ENCODE results near the gene PRKCA.

Gene PRKCA

DNA sequence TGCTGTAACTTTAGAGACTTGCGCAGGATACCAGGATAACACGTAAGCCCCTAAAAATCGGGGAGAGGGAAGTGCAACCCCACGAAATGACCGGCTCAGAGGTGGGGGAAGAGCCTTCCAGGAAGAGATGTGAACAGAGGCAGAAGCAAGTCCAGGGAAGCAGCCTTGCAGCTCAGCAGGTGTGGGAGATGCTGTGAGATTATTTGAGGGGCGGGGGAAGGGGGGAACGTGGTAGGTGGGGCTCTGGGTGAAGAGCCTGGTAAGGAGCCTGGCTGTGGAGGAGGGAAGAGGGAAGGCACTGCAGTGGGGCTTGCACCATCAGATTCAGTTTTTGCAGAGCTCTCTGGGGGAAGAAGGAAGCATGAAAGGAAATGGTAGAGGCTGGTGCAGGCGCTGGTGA, 437.1 kb downstream of the PRKCA start:
- H2AK5ac ChIP-seq (ENCODE audit: low read depth, low read length): no peak overlapping the region
- peaks cover 0 to 6% of the 10 kb centered on the region in 2 donors for H3K36me3 ChIP-seq (replicated peaks in 1 of 2; ENCODE audit: control insufficient read depth in 2 of 2, insufficient read depth in 2 of 2, low read length in 2 of 2)
- no peak overlapping the region for H3K4me2 ChIP-seq (ENCODE audit: insufficient read depth, low read length, poor library complexity, severe bottlenecking)
- H2BK120ac ChIP-seq (ENCODE audit: low read depth, low read length): no peak overlapping the region
- no CpG with 5 or more reads among the region's 8 CpGs for WGBS, 2 donors (ENCODE audit: extremely low coverage in 2 of 2, insufficient read length in 2 of 2, insufficient replicate concordance in 1 of 2)
- no peak overlapping the region for H4K91ac ChIP-seq (ENCODE audit: low read depth, low read length, poor library complexity)
- no peak overlapping the region for H3K14ac ChIP-seq (ENCODE audit: low read length)
- no peak overlapping the region for H3K18ac ChIP-seq (ENCODE audit: low read length)
- H4K8ac ChIP-seq (ENCODE audit: low read depth, low read length): no peak overlapping the region
- peaks cover 0 to 1% of the 10 kb centered on the region in 2 donors for H3K4me1 ChIP-seq (ENCODE audit: control insufficient read depth in 2 of 2, insufficient read depth in 1 of 2, low read depth in 1 of 2, low read length in 2 of 2)
- H3K9ac ChIP-seq (ENCODE audit: low read depth, low read length, poor library complexity): no peak overlapping the region
- H3K79me1 ChIP-seq (ENCODE audit: low read depth, low read length): peaks cover 2% of the 10 kb centered on the region
- H3K27ac ChIP-seq (replicated peaks; ENCODE audit: low read length): no peak overlapping the region
- no peak overlapping the region for H2BK5ac ChIP-seq (ENCODE audit: low read length)
- H3K4ac ChIP-seq (ENCODE audit: low read length): no peak overlapping the region
- H2BK12ac ChIP-seq (ENCODE audit: low read length): no peak overlapping the region
- no peaks in the 10 kb centered on the region for H3K27me3 ChIP-seq (ENCODE audit: control insufficient read depth in 3 of 3, insufficient read depth in 3 of 3, low read depth in 1 of 3, low read length in 3 of 3)
- no peak overlapping the region for H2BK15ac ChIP-seq (ENCODE audit: low read length)
- H2AFZ ChIP-seq (ENCODE audit: low read length): no peak overlapping the region
- H3K23ac ChIP-seq (ENCODE audit: low read depth, low read length, poor library complexity): no peak overlapping the region
- H3K4me3 ChIP-seq (ENCODE audit: low read length in 2 of 2): no peak overlapping the region
- H3K9me3 ChIP-seq (replicated peaks in 1 of 2; ENCODE audit: control insufficient read depth in 2 of 2, insufficient read depth in 1 of 2, low read depth in 1 of 2, low read length in 2 of 2): no peaks in the 10 kb centered on the region
- no peak for DNase-seq (ENCODE audit: low spot score)

DNA sequence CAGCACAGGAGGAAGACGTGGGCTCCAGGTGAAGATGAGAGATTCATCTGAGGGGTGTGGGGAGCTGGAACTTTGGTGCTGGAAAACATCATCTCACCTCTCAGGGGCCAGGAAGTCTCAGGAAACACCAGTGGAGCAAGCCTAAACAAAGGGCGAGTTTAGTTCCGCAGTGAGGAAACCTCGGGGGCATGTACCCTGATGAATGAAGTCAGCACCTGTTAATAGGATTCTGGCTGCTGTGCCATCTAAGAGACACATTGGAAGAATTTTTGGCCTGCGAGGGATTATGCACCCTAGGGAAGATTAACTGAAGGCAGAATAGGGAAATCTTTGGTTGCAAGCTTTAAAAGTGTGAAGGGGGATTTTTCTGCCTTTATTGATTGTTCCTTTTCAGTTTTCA, 437.8 kb downstream of the PRKCA start:
- Histone ChIP-seq H4K91ac (ENCODE audit: low read depth, low read length, poor library complexity) (no peak overlapping the region), H2AK5ac (ENCODE audit: low read depth, low read length) (no peak overlapping the region), H2BK12ac (ENCODE audit: low read length) (no peak overlapping the region), H3K4me2 (ENCODE audit: insufficient read depth, low read length, poor library complexity, severe bottlenecking) (no peak overlapping the region), H2BK15ac (ENCODE audit: low read length) (no peak overlapping the region), H3K4me3 (ENCODE audit: low read length in 2 of 2) (no peak overlapping the region), H3K14ac (ENCODE audit: low read length) (no peak overlapping the region), H2BK120ac (ENCODE audit: low read depth, low read length) (no peak overlapping the region), H3K18ac (ENCODE audit: low read length) (no peak overlapping the region), H2BK5ac (ENCODE audit: low read length) (no peak overlapping the region), H3K9me3 (replicated peaks in 1 of 2; ENCODE audit: control insufficient read depth in 2 of 2, insufficient read depth in 1 of 2, low read depth in 1 of 2, low read length in 2 of 2) (no peaks in the 10 kb centered on the region), H3K23ac (ENCODE audit: low read depth, low read length, poor library complexity) (no peak overlapping the region), H3K27ac (replicated peaks; ENCODE audit: low read length) (no peak overlapping the region), H3K4me1 (ENCODE audit: control insufficient read depth in 2 of 2, insufficient read depth in 1 of 2, low read depth in 1 of 2, low read length in 2 of 2) (no peaks in the 10 kb centered on the region), H3K79me1 (ENCODE audit: low read depth, low read length) (peaks cover 2% of the 10 kb centered on the region), H3K9ac (ENCODE audit: low read depth, low read length, poor library complexity) (no peak overlapping the region), H3K36me3 (replicated peaks in 1 of 2; ENCODE audit: control insufficient read depth in 2 of 2, insufficient read depth in 2 of 2, low read length in 2 of 2) (peaks cover 0 to 6% of the 10 kb centered on the region in 2 donors), H3K4ac (ENCODE audit: low read length) (no peak overlapping the region), H3K27me3 (ENCODE audit: control insufficient read depth in 3 of 3, insufficient read depth in 3 of 3, low read depth in 1 of 3, low read length in 3 of 3) (no peaks in the 10 kb centered on the region), H4K8ac (ENCODE audit: low read depth, low read length) (no peak overlapping the region), H2AFZ (ENCODE audit: low read length) (no peak overlapping the region)
- no peak for DNase-seq (ENCODE audit: low spot score)
- WGBS, 2 donors (ENCODE audit: extremely low coverage in 2 of 2, insufficient read length in 2 of 2, insufficient replicate concordance in 1 of 2): no CpG with 5 or more reads among the region's 5 CpGs

DNA sequence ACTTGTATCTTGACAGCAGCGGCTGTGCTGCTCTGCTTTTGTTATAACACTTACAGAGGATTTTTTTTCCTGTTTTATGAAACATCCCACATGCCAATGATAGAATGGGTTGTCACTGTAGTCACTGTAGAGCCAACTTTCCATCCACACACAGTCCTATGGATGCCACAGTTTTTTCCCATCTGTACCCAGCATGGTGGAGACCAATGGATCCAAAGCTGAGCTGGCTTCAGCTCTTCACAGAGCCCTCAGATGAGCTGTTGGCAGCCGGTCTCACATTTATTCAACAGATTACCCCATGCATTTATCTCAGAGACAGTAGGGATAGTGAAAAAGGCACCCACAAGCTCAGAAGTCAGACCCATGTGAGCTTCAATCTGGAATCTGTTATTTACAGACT, 441.1 kb downstream of the PRKCA start:
- Histone ChIP-seq H3K4me2 (ENCODE audit: insufficient read depth, low read length, poor library complexity, severe bottlenecking) (no peak overlapping the region), H3K9ac (ENCODE audit: low read depth, low read length, poor library complexity) (no peak overlapping the region), H3K79me1 (ENCODE audit: low read depth, low read length) (no peaks in the 10 kb centered on the region), H3K27ac (replicated peaks; ENCODE audit: low read length) (no peak overlapping the region), H2AFZ (ENCODE audit: low read length) (no peak overlapping the region), H3K4me1 (ENCODE audit: control insufficient read depth in 2 of 2, insufficient read depth in 1 of 2, low read depth in 1 of 2, low read length in 2 of 2) (peaks cover 0 to 2% of the 10 kb centered on the region in 2 donors), H3K18ac (ENCODE audit: low read length) (no peak overlapping the region), H3K23ac (ENCODE audit: low read depth, low read length, poor library complexity) (no peak overlapping the region), H3K4ac (ENCODE audit: low read length) (no peak overlapping the region), H2AK5ac (ENCODE audit: low read depth, low read length) (no peak overlapping the region), H3K14ac (ENCODE audit: low read length) (no peak overlapping the region), H3K36me3 (replicated peaks in 1 of 2; ENCODE audit: control insufficient read depth in 2 of 2, insufficient read depth in 2 of 2, low read length in 2 of 2) (no peaks in the 10 kb centered on the region), H3K4me3 (ENCODE audit: low read length in 2 of 2) (no peak overlapping the region), H4K8ac (ENCODE audit: low read depth, low read length) (no peak overlapping the region), H3K27me3 (ENCODE audit: control insufficient read depth in 3 of 3, insufficient read depth in 3 of 3, low read depth in 1 of 3, low read length in 3 of 3) (peaks cover 0 to 2% (median 0%) of the 10 kb centered on the region in 3 experiments), H3K9me3 (replicated peaks in 1 of 2; ENCODE audit: control insufficient read depth in 2 of 2, insufficient read depth in 1 of 2, low read depth in 1 of 2, low read length in 2 of 2) (no peaks in the 10 kb centered on the region), H4K91ac (ENCODE audit: low read depth, low read length, poor library complexity) (no peak overlapping the region), H2BK12ac (ENCODE audit: low read length) (no peak overlapping the region), H2BK120ac (ENCODE audit: low read depth, low read length) (no peak overlapping the region), H2BK15ac (ENCODE audit: low read length) (no peak overlapping the region), H2BK5ac (ENCODE audit: low read length) (no peak overlapping the region)
- WGBS, 2 donors (ENCODE audit: extremely low coverage in 2 of 2, insufficient read length in 2 of 2, insufficient replicate concordance in 1 of 2): no CpG with 5 or more reads among the region's 2 CpGs
- no peak for DNase-seq (ENCODE audit: low spot score)

DNA sequence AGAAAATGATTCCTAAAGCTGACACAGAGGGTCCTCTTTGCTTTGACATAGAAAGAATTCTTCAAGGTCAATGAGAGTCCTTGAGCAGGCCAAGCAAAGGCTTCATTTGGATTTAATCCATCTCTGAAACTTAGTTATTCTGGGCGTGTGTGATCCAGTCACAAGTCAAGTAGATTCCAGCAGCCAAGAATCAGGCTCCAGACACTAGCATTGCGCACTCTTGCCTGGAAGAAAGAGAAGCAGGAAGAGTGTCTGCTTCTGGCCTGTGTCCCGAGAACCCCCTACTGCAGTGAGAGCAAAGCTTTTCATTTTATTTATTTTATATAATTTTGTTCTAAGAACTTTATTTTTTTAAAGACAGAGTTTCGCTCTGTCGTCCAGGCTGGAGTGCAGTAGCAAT, 444.3 kb downstream of the PRKCA start:
- no peaks in the 10 kb centered on the region for H3K36me3 ChIP-seq (replicated peaks in 1 of 2; ENCODE audit: control insufficient read depth in 2 of 2, insufficient read depth in 2 of 2, low read length in 2 of 2)
- H3K9me3 ChIP-seq (replicated peaks in 1 of 2; ENCODE audit: control insufficient read depth in 2 of 2, insufficient read depth in 1 of 2, low read depth in 1 of 2, low read length in 2 of 2): no peaks in the 10 kb centered on the region
- H3K27ac ChIP-seq (replicated peaks; ENCODE audit: low read length): no peak overlapping the region
- no peak overlapping the region for H2BK120ac ChIP-seq (ENCODE audit: low read depth, low read length)
- H3K27me3 ChIP-seq (ENCODE audit: control insufficient read depth in 3 of 3, insufficient read depth in 3 of 3, low read depth in 1 of 3, low read length in 3 of 3): peaks cover 0 to 2% (median 0%) of the 10 kb centered on the region in 3 experiments
- no peak overlapping the region for H3K23ac ChIP-seq (ENCODE audit: low read depth, low read length, poor library complexity)
- no peak overlapping the region for H3K18ac ChIP-seq (ENCODE audit: low read length)
- H3K9ac ChIP-seq (ENCODE audit: low read depth, low read length, poor library complexity): no peak overlapping the region
- H2AK5ac ChIP-seq (ENCODE audit: low read depth, low read length): no peak overlapping the region
- no peak overlapping the region for H2AFZ ChIP-seq (ENCODE audit: low read length)
- H3K14ac ChIP-seq (ENCODE audit: low read length): no peak overlapping the region
- WGBS, 2 donors (ENCODE audit: extremely low coverage in 2 of 2, insufficient read length in 2 of 2, insufficient replicate concordance in 1 of 2): no CpG with 5 or more reads among the region's 5 CpGs
- H4K8ac ChIP-seq (ENCODE audit: low read depth, low read length): no peak overlapping the region
- no peak overlapping the region for H3K4me2 ChIP-seq (ENCODE audit: insufficient read depth, low read length, poor library complexity, severe bottlenecking)
- H3K4me3 ChIP-seq (ENCODE audit: low read length in 2 of 2): no peak overlapping the region
- H3K4ac ChIP-seq (ENCODE audit: low read length): no peak overlapping the region
- H4K91ac ChIP-seq (ENCODE audit: low read depth, low read length, poor library complexity): no peak overlapping the region
- peaks cover 11 to 18% of the 10 kb centered on the region in 2 donors for H3K4me1 ChIP-seq (ENCODE audit: control insufficient read depth in 2 of 2, insufficient read depth in 1 of 2, low read depth in 1 of 2, low read length in 2 of 2)
- H2BK5ac ChIP-seq (ENCODE audit: low read length): no peak overlapping the region
- no peak overlapping the region for H2BK12ac ChIP-seq (ENCODE audit: low read length)
- H3K79me1 ChIP-seq (ENCODE audit: low read depth, low read length): no peaks in the 10 kb centered on the region
- no peak for DNase-seq (ENCODE audit: low spot score)
- H2BK15ac ChIP-seq (ENCODE audit: low read length): no peak overlapping the region

All from neuronal stem cell (in vitro differentiated cells).